Cardiac fibroblast (primary cell): ENCODE measurements around the gene HIPK4.
A peak's percentile ranks its signal among the peaks of the same experiment; 100 is the strongest.

Source experiments
- DNase-seq, 2 donors: peaks; one replicate each; pipeline versions ENCODE4 v3.0.0 to v3.0.0-alpha.2; 2010; ENCODE audit warnings: low read depth in 2 of 2
- H3K4me3 ChIP-seq, 2 donors: replicated peaks in 1 of 2; 1 replicate in 1 of 2; 2 replicates in 1 of 2; pipeline ENCODE4 v1.5.1; 2011; ENCODE audit warnings: low read depth in 2 of 2, low read length in 2 of 2, mild to moderate bottlenecking in 2 of 2, moderate library complexity in 1 of 2
- CTCF ChIP-seq: IDR thresholded peaks from one replicate; pipeline ENCODE4 v1.5.1; 2011; ENCODE audit warnings: low read depth, mild to moderate bottlenecking, low read length, inconsistent platforms

HIPK4 gene

GRCh38 chr19:40395956-40396355, 6.0 kb upstream of the HIPK4 start:
- TF ChIP-seq CTCF: no peak

GRCh38 chr19:40394816-40395210, 4.8 kb upstream of the HIPK4 start:
- TF ChIP-seq CTCF: no peak
- H3K4me3 ChIP-seq: no peak overlapping the region
- no peak for DNase-seq

More at GRCh38 chr19:40395956-40396355, 6.0 kb upstream of the HIPK4 start:
- no peak for DNase-seq
- no peak overlapping the region for H3K4me3 ChIP-seq

DNA sequence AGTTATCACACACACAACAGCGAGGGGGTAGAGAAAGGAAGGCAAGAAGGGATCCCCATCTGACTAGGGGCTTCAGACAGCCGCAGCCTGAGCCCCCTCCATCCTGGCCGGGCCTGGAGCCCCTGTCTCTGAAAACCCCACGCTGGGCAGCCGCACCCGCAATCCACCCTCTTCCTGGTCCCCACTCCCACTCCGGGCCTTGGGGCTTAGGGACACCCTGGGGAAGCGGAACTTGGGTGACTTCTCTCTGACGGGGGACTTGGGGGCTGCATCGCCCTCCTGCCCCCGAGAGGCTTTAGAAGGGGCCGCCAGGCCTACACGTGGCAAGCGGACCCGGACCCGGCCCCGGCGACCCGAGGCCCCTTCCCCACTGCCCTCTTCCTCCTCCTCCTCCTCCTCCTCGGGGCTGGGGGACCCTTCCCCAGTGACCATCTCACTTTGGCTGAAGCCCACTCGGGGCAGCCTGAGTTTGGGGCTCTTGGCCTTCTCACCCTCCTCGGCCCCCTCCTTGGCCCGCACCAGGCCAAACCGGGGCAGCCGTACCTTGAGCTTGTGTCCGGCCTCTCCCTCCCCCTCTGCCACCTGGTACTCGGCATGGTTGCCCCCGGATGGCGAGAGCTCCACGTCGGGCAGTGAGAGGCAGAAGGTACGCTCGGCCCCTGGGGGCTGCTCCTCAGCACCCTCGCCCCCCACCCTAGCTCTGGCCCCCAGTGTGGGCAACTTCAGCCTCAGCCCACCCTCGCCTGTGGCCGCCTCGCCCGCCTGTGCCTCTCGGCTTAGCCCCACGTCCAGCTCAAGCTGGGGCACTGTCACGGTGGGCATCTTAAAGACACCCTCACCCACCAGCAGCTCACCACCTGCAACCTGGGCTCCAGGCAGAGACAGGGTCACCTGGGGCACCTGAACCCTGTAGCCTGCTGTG, 4.2 kb upstream of the HIPK4 start:
- no peak for TF ChIP-seq CTCF
- H3K4me3 ChIP-seq: no peak overlapping the region
- DNase-seq: no peak

DNA sequence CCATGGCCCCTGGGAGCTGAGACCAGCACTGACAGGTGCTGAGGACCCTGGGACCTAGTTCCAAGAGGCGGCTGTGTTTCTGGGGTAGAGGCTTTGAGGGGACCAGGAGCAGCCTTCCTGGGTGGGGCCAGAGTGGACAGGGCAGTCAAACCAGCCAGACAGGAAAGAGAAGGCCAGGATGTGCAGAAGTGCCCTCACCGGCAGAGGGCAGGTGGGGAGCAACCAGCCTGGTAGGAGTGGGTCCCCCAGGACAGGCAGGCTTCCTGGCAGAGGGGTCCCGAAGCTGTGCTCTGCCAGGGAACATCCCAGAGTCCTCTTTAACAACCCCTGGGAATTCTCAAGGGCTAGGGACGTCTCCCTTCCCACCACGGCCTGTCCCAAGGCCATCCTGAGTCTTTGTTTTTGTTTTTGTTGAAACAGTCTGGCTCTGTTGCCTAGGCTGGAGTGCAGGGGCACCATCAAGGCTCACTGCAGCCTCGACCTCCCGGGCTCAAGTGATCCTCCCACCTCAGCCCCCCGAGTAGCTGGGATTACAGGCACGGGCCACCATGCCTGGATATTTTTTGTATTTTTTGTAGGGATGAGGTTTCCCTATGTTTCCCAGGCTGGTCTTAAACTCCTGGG, 3.0 kb upstream of the HIPK4 start:
- TF ChIP-seq CTCF: peak; percentile 43
- no peak overlapping the region for H3K4me3 ChIP-seq
- DNase-seq: peak in 1 of 2 donors; percentile 25

DNA sequence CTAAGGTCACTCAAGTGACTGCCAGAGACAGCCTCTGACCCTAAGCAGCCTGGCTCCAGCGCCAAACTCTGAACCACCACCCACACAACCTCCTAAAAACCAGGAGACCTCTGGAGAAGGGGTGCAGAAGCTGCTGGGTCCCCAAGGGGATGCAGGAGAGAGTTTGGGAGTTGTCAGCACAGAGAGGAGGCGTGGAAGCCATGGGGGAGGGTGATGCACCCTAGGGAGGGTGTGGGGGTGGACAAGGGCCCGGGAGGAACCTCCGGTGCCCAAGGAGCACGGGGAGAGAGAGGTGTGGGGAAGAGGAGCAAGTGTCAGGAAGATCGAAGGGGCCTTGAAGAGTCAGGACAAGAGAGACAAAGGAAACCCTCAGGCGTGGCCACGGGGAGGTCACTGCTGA, 2.1 kb upstream of the HIPK4 start:
- no peak for DNase-seq
- TF ChIP-seq CTCF: no peak
- no peak overlapping the region for H3K4me3 ChIP-seq

DNA sequence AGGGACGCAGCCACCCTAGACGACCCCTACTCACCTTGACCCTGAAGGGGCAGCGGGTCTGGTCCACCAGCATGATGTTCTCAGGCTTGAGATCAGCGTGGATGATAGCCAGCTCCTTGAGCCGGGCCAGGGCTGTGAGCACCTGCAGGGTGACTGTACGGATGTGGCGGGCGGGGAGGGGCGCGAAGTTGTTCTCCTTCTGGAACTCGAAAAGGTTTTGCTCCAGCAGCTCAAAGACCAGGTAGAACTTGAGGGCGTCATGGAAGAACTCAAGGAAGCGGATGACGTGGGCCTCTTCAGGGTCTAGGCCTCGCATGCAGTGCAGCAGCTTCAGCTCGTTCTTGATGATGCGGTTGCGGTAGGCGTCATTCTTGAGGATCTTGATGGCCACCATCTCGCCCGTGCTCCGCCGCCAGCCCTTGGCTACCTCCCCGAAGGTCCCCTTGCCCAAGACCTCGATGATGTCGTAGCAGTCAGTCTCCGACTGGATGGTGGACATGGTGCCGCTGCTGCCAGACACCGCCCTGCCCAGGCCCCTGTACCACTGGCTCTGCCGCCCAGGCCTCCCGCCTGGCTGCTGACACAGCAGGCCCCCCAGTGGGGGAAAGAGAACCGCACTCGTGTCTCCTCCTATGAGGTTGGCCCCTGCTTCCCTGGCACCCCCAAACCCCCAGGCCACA, 437 bp downstream of the HIPK4 start:
- H3K4me3 ChIP-seq: no peak overlapping the region
- DNase-seq: no peak
- TF ChIP-seq CTCF: no peak
